K562 (cell line): ENCODE measurements around the gene PAIP2. TPM values are rescaled to one million over a fixed set of nuclear protein-coding genes. Genes with fewer than 3 reads are reported as not detected.

Experiments
- CAMTA2 ChIP-seq: fragments of 250-450 bp; sonication (Bioruptor Pico); conservative IDR thresholded peaks from 2 replicates; pipeline ENCODE4 v1.5.1; 2022
- CREB3L1 ChIP-seq: fragments of 450-650 bp; IDR thresholded peaks from 2 replicates; pipeline ENCODE4 v1.6.1; 2014; ENCODE audit warnings: low read depth, mild to moderate bottlenecking, moderate library complexity, borderline replicate concordance
- E2F3 ChIP-seq: fragments of 250-450 bp; sonication (Bioruptor Pico); IDR thresholded peaks from 2 replicates; pipeline ENCODE4 v1.4.0; 2020; ENCODE audit warnings: mild to moderate bottlenecking
- FOS ChIP-seq: IDR thresholded peaks from 3 replicates; pipeline ENCODE4 v1.6.1; 2011; ENCODE audit not compliant: insufficient read length; ENCODE audit errors: extremely low read depth
- HLTF ChIP-seq: fragments of 450-650 bp; IDR thresholded peaks from 2 replicates; pipeline ENCODE4 v1.6.1; 2016
- POLR3G ChIP-seq: IDR thresholded peaks from 2 replicates; pipeline ENCODE4 v1.6.1; 2011; ENCODE audit not compliant: insufficient read length, insufficient replicate concordance; ENCODE audit errors: extremely low read depth
- SMAD1 ChIP-seq: fragments of 150-350 bp; IDR thresholded peaks from 2 replicates; pipeline ENCODE4 v1.6.1; 2014; ENCODE audit warnings: low read length, low read depth; ENCODE audit not compliant: partially characterized antibody
- SMAD3 ChIP-seq: fragments of 450-650 bp; formaldehyde crosslinking; conservative IDR thresholded peaks from 2 replicates; pipeline ENCODE4 v1.4.0; 2020; ENCODE audit warnings: mild to moderate bottlenecking
- SUPT5H ChIP-seq: fragments of 450-650 bp; IDR thresholded peaks from 2 replicates; pipeline ENCODE4 v1.6.1; 2016
- TSHZ1 ChIP-seq: fragments of 250-450 bp; sonication (Bioruptor Pico); IDR thresholded peaks from 2 replicates; pipeline ENCODE4 v1.4.0; 2020; ENCODE audit warnings: mild to moderate bottlenecking, moderate library complexity
- ZFP30 ChIP-seq: fragments of 250-450 bp; sonication (Bioruptor Pico); IDR thresholded peaks from 2 replicates; pipeline ENCODE4 v1.8.0; 2022; ENCODE audit warnings: moderate library complexity, mild to moderate bottlenecking, inconsistent platforms, borderline replicate concordance
- ZNF184 ChIP-seq: sonication (generic); formaldehyde crosslinking; IDR thresholded peaks from 2 replicates; pipeline ENCODE4 v1.5.0; 2020; ENCODE audit warnings: missing genetic modification reagents
- ZNF239 ChIP-seq: fragments of 250-450 bp; sonication (Bioruptor Pico); IDR thresholded peaks from 2 replicates; pipeline ENCODE4 v1.4.0; 2020; ENCODE audit warnings: mild to moderate bottlenecking
- polyA plus RNA-seq, 8 experiments: library from polyadenylated mRNA; depleted of rRNA in 4 of 8; stranded (reverse) in 5 of 8; unstranded in 3 of 8; fragments of >200 nt; fragmentation: Nextera tagmentation in 2 of 8; fragmentation: Illumina TruSeq in 1 of 8; extraction: Ambion mirVana in 2 of 8; extraction: Trizol in 1 of 8; gene quantifications; 2 replicates each; pipeline versions ENCODE4 v1.2.1 to v1.2.3, GENCODE V29; 2011 to 2014; ENCODE audit warnings: inconsistent platforms in 1 of 8, missing spikeins in 1 of 8
- total RNA-seq, 7 experiments: library from RNA; depleted of rRNA in 6 of 7; stranded (reverse); fragments of >200 nt in 6 of 7; fragmentation: Illumina TruSeq in 2 of 7; extraction: Trizol in 2 of 7; gene quantifications; 2 replicates each; pipeline versions ENCODE4 v1.2.1 to v1.2.3, GENCODE V29; 2011 to 2021; ENCODE audit warnings: low replicate concordance in 1 of 7

PAIP2 gene
- total and polyA plus RNA-seq, 9 of the 15 experiments (the other 6 are each of a cell fraction or from before 2014, with no cell fraction given): 78.3 to 187 (median 128) TPM

GRCh38 chr5:139293507-139294373 is 47.9 kb upstream of the PAIP2 start, which contains the start of gene MATR3 (continued):
- TF ChIP-seq ZNF239: no peak
- TF ChIP-seq SMAD1: peak; percentile 89
- TF ChIP-seq TSHZ1 (CRISPR knock-in tag): no peak
- no peak for TF ChIP-seq FOS
- no peak for TF ChIP-seq SMAD3 (CRISPR knock-in tag)
- TF ChIP-seq E2F3: no peak
- TF ChIP-seq POLR3G: no peak
- peak; percentile 98 for TF ChIP-seq SUPT5H
- TF ChIP-seq CAMTA2 (CRISPR knock-in tag): no peak
- TF ChIP-seq HLTF: 0 out of 2 replicates have a peak, but pooled peaks have one; percentile 57
- peak; percentile 89 for TF ChIP-seq CREB3L1
- TF ChIP-seq ZFP30 (CRISPR knock-in tag): no peak
- no peak for TF ChIP-seq ZNF184 (CRISPR knock-in tag)
